AG09319 (cell line): ENCODE data around the gene RER1.

Experiments used
- DNase-seq: peaks from one replicate; pipeline ENCODE4 v3.0.0-alpha.2; 2010; ENCODE audit warnings: low read depth; ENCODE audit errors: extremely low read depth
- CTCF ChIP-seq: IDR thresholded peaks from 2 replicates; pipeline ENCODE4 v1.5.1; 2011; ENCODE audit warnings: low read depth, mild to moderate bottlenecking, inconsistent platforms, low read length, moderate library complexity

Gene RER1

GRCh38 chr1:2356401-2356800 is 35.2 kb upstream of the RER1 start:
- TF ChIP-seq CTCF, result no peak
- DNase-seq, result no peak

- DNase-seq, result no peak
These were observed 34.5 kb upstream of the RER1 start for GRCh38 chr1:2356911-2357845.

GRCh38 chr1:2358072-2358471 is 33.6 kb upstream of the RER1 start:
- no peak for DNase-seq
- TF ChIP-seq CTCF, result no peak

More at GRCh38 chr1:2356911-2357845, 34.5 kb upstream of the RER1 start:
- TF ChIP-seq CTCF, result no peak

- no peak for DNase-seq
- no peak for TF ChIP-seq CTCF
These were observed 32.7 kb upstream of the RER1 start for GRCh38 chr1:2358651-2359640.

- DNase-seq, result no peak
- TF ChIP-seq CTCF, result no peak
These were observed 30.9 kb upstream of the RER1 start for GRCh38 chr1:2360588-2361364.

GRCh38 chr1:2363847-2364513 is 27.7 kb upstream of the RER1 start:
- no peak for DNase-seq
- no peak for TF ChIP-seq CTCF
